BLaER1 treated with 17β-estradiol and CSF1 and Interleukin-3, amounts not matched to agents 10 nM and 100 nM (cell line): Measurements from ENCODE around the gene RHOH.

Experiments used
- H3K27ac ChIP-seq, 11 experiments: shearing (Covaris generic); formaldehyde crosslinking; 2 replicates each; pipeline ENCODE4 v1.8.1; 2022
- H3K27me3 ChIP-seq, 11 experiments: shearing (Covaris generic); formaldehyde crosslinking; 2 replicates each; pipeline ENCODE4 v1.8.1; 2022
- H3K36me3 ChIP-seq, 11 experiments: shearing (Covaris generic); formaldehyde crosslinking; 2 replicates each; pipeline ENCODE4 v1.8.1; 2022
- H3K4me1 ChIP-seq, 10 experiments: shearing (Covaris generic); formaldehyde crosslinking; 2 replicates each; pipeline ENCODE4 v1.8.1; 2022
- H3K4me2 ChIP-seq, 11 experiments: shearing (Covaris generic); formaldehyde crosslinking; 2 replicates each; pipeline ENCODE4 v1.8.1; 2022
- H3K4me3 ChIP-seq, 10 experiments: shearing (Covaris generic); formaldehyde crosslinking; 2 replicates each; pipeline ENCODE4 v1.8.1; 2022
- H3K9ac ChIP-seq, 11 experiments: shearing (Covaris generic); formaldehyde crosslinking; 2 replicates each; pipeline ENCODE4 v1.8.1; 2022
- H3K9me3 ChIP-seq, 11 experiments: shearing (Covaris generic); formaldehyde crosslinking; replicated peaks in 1 of 11; 2 replicates each; pipeline ENCODE4 v1.8.1; 2022
- H4K20me1 ChIP-seq, 11 experiments: shearing (Covaris generic); formaldehyde crosslinking; 2 replicates each; pipeline ENCODE4 v1.8.1; 2022
- Cebpa-rat ChIP-seq, 11 experiments: shearing (Covaris generic); IDR thresholded peaks; 2 replicates each; pipeline ENCODE4 v1.8.1; 2022

RHOH gene

DNA sequence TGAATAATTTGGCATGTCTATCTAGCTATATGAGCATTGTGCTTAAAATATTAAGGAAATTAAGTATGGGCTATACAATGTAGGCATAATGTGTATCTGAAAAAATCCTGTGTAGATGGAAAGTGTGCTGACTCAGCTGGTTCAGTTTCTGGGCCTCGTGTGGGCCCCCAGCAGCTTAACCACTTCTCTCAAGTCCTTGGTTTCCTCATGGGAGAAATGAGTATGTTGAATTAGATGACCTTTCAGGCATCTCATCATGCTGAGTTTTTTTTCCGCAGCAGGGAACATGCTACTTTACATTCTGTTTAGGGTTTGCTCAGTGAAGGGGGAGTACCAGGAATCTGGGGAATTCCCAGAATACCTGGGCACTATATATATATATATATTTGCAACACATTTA lies 30.5 kb downstream of the RHOH start:
- Histone ChIP-seq H3K4me2 (peak overlapping the region in 4 of 11 experiments; percentile 21 to 74 (median 54); a peak in 5 of 22 replicates), H3K4me1 (peaks cover 18 to 48% (median 30%) of the 10 kb centered on the region in 10 experiments)

DNA sequence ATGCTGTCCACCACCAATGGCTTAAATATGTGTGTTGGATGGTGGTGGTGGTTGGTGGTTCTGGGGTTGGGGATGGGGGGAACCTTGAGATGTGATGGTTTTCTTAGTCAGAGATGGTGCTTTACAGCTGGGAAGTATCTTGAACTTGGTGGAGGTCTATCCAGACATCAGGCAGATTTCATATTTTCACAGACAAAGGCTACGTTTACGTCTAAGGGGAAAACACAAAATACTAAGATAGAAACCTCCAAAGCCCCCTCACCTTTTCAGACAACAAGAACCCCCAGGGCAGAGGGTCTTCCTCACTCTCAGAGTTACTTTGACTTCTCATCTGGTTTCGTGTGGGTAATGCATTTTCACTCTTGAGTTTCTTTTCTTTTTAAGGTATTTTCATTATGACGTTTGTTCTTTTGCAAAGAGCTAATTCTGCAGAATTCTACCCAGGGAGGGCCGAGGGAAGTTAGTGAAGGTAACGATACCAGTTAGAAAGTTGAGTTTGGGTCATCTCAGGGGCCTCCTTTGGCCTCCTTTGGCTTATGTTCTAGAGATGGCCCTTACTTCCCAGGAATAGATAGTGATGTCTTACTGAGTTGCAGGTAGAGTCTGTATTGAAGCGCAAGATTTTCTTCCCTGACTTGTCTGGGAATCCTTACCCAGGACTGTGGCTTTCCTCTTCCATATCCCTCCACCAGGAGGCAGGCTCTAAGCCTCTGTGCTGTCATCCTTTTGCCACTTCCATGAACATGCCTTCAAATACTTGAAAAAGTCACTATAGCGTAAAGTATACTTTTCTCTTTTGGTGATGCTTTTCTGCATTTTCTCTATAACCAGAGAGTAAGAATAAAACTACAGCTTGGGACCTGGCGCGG lies 31.9 kb downstream of the RHOH start:
- no peak for TF ChIP-seq Cebpa-rat (IDR thresholded peaks at IDR 0.05)
- peaks cover 6 to 69% (median 43%) of the 10 kb centered on the region in 11 experiments; a peak in 21 of 22 replicates for H3K36me3 ChIP-seq
- H3K4me3 ChIP-seq: no peak overlapping the region
- H3K9ac ChIP-seq: no peak overlapping the region
- H3K27me3 ChIP-seq: no peaks in the 10 kb centered on the region
- H3K4me1 ChIP-seq: peaks cover 18 to 44% (median 31%) of the 10 kb centered on the region in 10 experiments
- no peak overlapping the region for H3K27ac ChIP-seq
- peaks cover 0 to 10% (median 0%) of the 10 kb centered on the region in 11 experiments; a peak in 10 of 22 replicates for H3K9me3 ChIP-seq
- peak overlapping the region in 1 of 11 experiments; percentile 26; a peak in 1 of 22 replicates for H3K4me2 ChIP-seq
- peaks cover 0 to 78% (median 0%) of the 10 kb centered on the region in 11 experiments; a peak in 6 of 22 replicates for H4K20me1 ChIP-seq

More for the DNA sequence above, 30.5 kb downstream of the RHOH start:
- H3K9ac ChIP-seq: 0 out of 22 replicates have a peak overlapping the region, but pooled peaks of 1 of the 11 experiments have one; percentile 19
- H3K27ac ChIP-seq: no peak overlapping the region
- peaks cover 0 to 68% (median 0%) of the 10 kb centered on the region in 11 experiments; a peak in 5 of 22 replicates for H4K20me1 ChIP-seq
- H3K4me3 ChIP-seq: no peak overlapping the region
- H3K36me3 ChIP-seq: peaks cover 6 to 72% (median 41%) of the 10 kb centered on the region in 11 experiments; a peak in 21 of 22 replicates
- H3K27me3 ChIP-seq: no peaks in the 10 kb centered on the region
- H3K9me3 ChIP-seq: peaks cover 0 to 15% (median 12%) of the 10 kb centered on the region in 11 experiments; a peak in 18 of 22 replicates
- TF ChIP-seq Cebpa-rat (IDR thresholded peaks at IDR 0.05): no peak

DNA sequence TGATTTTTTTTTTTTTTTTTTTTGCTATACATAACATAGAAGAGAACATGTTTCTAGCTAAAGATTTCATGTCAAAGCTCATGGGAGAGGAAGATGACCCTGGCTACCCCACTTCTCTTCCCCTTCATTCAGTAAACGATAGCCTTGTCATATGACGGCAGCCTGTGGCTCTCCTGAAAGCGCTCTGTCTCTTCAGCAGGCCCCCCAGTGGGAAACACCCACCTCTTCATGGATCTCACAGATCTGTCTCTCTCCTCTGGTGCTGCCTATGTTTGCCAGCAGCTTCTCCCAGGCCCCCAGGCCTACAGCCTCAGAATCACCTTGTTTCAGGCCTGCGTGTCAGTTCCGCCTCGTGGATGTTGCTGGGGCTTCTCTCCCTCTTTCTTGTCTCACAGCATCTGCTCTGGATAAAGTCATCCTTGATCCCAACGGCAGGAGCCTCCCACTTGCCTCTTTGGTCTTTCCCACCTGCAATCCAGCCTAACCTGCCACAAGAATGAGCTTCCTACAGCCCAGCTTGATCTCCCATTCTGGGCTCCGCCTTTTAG lies 34.6 kb downstream of the RHOH start:
- no peak overlapping the region for H3K4me3 ChIP-seq
- H3K4me2 ChIP-seq: peak overlapping the region; percentile 7 to 78 (median 57); a peak in 18 of 22 replicates
- peaks cover 0 to 68% (median 0%) of the 10 kb centered on the region in 11 experiments; a peak in 5 of 22 replicates for H4K20me1 ChIP-seq
- H3K9ac ChIP-seq: no peak overlapping the region
- H3K9me3 ChIP-seq: peaks cover 0 to 10% (median 0%) of the 10 kb centered on the region in 11 experiments; a peak in 9 of 22 replicates
- peaks cover 18 to 44% (median 31%) of the 10 kb centered on the region in 10 experiments for H3K4me1 ChIP-seq
- no peak for TF ChIP-seq Cebpa-rat (IDR thresholded peaks at IDR 0.05)
- H3K27me3 ChIP-seq: no peaks in the 10 kb centered on the region
- H3K36me3 ChIP-seq: peaks cover 0 to 58% (median 39%) of the 10 kb centered on the region in 11 experiments; a peak in 17 of 22 replicates
- H3K27ac ChIP-seq: peak overlapping the region in 5 of 11 experiments; percentile 5 to 58 (median 15); a peak in 4 of 22 replicates

DNA sequence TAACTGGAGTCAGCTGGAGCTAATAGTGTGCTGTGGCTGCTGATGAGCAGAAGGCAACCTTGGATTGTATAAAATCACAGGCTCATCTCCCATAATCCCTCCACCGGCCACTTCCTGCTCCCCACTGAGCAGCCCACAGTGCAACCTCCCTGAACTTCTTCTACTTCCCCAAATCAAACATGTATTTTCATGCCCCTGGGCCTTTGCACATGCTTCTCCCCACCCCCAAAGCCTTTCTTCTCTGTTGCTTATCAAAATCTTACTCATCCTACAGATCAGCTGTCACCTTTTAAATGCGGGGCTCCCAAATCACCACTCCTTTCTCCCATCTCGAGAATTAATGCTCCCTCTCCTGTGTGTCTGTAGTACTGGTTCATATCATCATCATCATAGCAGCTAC lies 35.8 kb downstream of the RHOH start:
- peaks cover 22 to 39% (median 30%) of the 10 kb centered on the region in 10 experiments for H3K4me1 ChIP-seq
- H3K27ac ChIP-seq: no peak overlapping the region
- peaks cover 0 to 10% (median 0%) of the 10 kb centered on the region in 11 experiments; a peak in 9 of 22 replicates for H3K9me3 ChIP-seq
- peaks cover 0 to 62% (median 0%) of the 10 kb centered on the region in 11 experiments; a peak in 5 of 22 replicates for H4K20me1 ChIP-seq
- no peak overlapping the region for H3K4me3 ChIP-seq
- H3K9ac ChIP-seq: no peak overlapping the region
- no peaks in the 10 kb centered on the region for H3K27me3 ChIP-seq
- TF ChIP-seq Cebpa-rat (IDR thresholded peaks at IDR 0.05): no peak
- peaks cover 0 to 50% (median 34%) of the 10 kb centered on the region in 11 experiments; a peak in 16 of 22 replicates for H3K36me3 ChIP-seq
- H3K4me2 ChIP-seq: peak overlapping the region in 4 of 11 experiments; percentile 4 to 22 (median 7); a peak in 3 of 22 replicates

DNA sequence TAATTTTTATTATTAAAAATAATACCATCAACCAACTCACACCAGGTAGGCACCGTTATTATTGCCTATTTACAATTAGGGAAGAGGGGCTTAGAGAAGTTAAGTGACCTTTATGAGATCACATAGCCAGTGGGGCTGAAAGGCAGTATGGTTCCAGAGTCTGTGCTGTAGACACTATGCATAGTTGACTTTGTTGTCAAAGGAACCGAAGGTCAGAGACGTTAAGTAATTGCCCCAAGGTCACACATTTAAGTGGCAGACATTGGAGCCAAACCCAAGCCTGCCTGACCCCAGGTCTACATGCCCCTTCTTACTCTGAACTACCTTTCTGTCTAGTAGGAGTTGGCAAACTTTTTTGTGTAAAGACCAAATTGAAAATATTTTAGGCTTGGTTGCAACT lies 36.4 kb downstream of the RHOH start:
- no peak for TF ChIP-seq Cebpa-rat (IDR thresholded peaks at IDR 0.05)
- Histone ChIP-seq H3K4me3 (no peak overlapping the region), H3K4me2 (no peak overlapping the region)

DNA sequence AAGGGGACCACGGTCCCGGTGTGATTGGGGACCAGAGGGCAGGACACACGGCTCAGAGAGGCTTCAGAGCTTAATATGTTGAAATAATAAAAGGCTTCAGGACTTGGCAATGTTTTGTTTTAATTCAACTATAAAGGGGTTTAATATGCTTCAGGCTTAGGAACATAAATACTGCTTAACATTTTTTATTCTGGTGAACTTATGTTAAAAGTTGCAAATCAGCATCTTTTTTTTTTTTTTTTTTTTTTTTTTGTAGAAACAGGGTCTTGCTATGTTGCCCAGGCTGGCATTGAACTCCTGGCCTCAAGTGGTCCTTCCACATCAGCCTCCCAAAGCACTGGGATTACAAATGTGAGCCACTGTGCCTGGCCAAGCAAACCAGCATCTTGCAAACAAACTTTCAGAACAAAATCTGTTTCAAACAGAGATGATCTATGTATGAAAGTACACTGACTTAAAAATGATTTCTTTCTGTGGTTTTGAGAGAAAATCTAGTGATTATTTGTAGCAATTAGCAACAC lies 37.7 kb downstream of the RHOH start:
- TF ChIP-seq Cebpa-rat (IDR thresholded peaks at IDR 0.05): no peak
- Histone ChIP-seq H3K4me2 (no peak overlapping the region), H3K27ac (no peak overlapping the region), H3K4me3 (no peak overlapping the region), H3K9me3 (peaks cover 0 to 10% (median 0%) of the 10 kb centered on the region in 11 experiments; a peak in 9 of 22 replicates), H4K20me1 (peaks cover 0 to 68% (median 4%) of the 10 kb centered on the region in 11 experiments; a peak in 6 of 22 replicates), H3K9ac (no peak overlapping the region), H3K27me3 (no peaks in the 10 kb centered on the region), H3K4me1 (peaks cover 36 to 58% (median 42%) of the 10 kb centered on the region in 10 experiments), H3K36me3 (peaks cover 0 to 64% (median 25%) of the 10 kb centered on the region in 11 experiments; a peak in 16 of 22 replicates)

More for the DNA sequence above, 36.4 kb downstream of the RHOH start:
- H3K27ac ChIP-seq: no peak overlapping the region
- no peak overlapping the region for H3K9ac ChIP-seq
- H3K27me3 ChIP-seq: no peaks in the 10 kb centered on the region
- H3K4me1 ChIP-seq: peaks cover 28 to 44% (median 34%) of the 10 kb centered on the region in 10 experiments
- peaks cover 0 to 10% (median 0%) of the 10 kb centered on the region in 11 experiments; a peak in 9 of 22 replicates for H3K9me3 ChIP-seq
- H3K36me3 ChIP-seq: peaks cover 0 to 53% (median 34%) of the 10 kb centered on the region in 11 experiments; a peak in 16 of 22 replicates
- H4K20me1 ChIP-seq: peaks cover 0 to 68% (median 0%) of the 10 kb centered on the region in 11 experiments; a peak in 6 of 22 replicates

DNA sequence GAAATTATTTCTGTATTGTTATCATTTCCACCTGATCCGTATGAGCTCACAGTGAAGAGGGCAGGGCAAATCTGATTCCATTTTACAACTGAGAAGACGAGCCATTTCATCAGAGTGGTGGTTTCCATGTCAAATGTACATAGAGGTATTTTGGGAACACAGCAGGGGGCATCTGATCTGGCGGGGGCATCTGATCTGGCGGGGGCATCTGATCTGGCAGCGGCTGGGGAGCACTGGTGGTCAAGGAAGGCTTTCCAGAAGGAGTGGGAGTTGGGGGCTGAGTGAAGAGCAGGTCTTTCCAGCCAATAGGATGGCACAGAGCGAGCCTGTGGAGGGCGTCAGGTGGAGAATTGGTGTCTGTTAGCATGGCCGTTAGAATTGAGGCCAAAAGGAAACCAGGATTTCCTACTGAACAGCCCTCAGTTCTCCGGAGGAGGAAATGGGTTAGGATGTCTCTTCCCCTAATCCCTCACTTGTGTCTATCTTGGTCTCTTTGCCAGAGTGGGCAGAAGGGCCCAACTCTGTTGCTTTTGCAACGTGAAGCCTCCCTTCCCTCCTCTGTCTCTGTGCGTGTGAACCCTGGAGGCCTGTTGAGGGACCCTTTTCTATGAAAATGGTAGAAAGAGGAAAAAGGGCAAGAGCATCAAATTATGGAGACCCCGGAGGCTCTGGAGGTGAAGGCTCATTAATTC lies 41.3 kb downstream of the RHOH start:
- Histone ChIP-seq H3K4me3 (no peak overlapping the region), H3K27ac (peak overlapping the region in 8 of 11 experiments; percentile 7 to 29 (median 18); a peak in 7 of 22 replicates), H3K27me3 (no peaks in the 10 kb centered on the region), H3K36me3 (peaks cover 2 to 52% (median 35%) of the 10 kb centered on the region in 11 experiments), H3K9me3 (0 out of 22 replicates have a peak, but pooled peaks cover 0 to under 1% (median 0%) of the 10 kb centered on the region in 11 experiments), H3K9ac (no peak overlapping the region), H4K20me1 (peaks cover 0 to 66% (median 4%) of the 10 kb centered on the region in 11 experiments; a peak in 9 of 22 replicates), H3K4me1 (peaks cover 38 to 62% (median 46%) of the 10 kb centered on the region in 10 experiments), H3K4me2 (peak overlapping the region; percentile 5 to 74 (median 60); a peak in 21 of 22 replicates)
- no peak for TF ChIP-seq Cebpa-rat (IDR thresholded peaks at IDR 0.05)
